GM20000 (cell line): Measurements from ENCODE around the gene B3GNT2.

Experiments used
- DNase-seq: peaks from one replicate; pipeline ENCODE4 v3.0.0; 2012; ENCODE audit warnings: low spot score
- TF ChIP-seq, protein P1 (sequence below): IDR thresholded peaks from 2 replicates; pipeline ENCODE4 v1.5.1; 2012; ENCODE audit warnings: mild to moderate bottlenecking, control low read depth; ENCODE audit errors: extremely low read depth, missing control alignments

The B3GNT2 gene

DNA sequence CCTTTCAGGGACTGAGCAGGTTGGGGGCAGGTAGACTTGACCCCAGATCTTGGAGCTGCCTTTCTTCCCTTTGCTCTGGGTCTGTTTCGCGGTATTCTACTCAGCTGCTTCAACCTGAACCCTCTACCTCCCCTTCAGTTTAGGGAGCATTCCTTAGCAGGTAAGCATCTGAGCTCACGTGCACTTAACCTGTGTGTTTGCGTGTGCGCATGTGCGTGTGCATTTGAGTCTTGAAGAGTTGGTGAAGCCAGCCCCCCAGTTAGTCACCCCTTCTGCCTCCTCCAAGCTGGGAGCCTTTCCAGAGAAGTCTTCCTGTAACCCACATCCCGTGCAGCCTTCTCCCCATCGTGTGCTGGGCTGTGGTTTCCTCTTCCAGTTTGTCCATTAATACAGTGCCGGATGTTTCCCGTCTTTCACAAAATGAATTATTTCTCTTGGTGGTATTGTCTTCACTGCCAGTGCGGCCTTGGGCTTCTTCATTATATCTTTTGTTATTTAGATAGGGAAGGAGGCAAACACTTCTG lies 33.2 kb downstream of the B3GNT2 start:
- TF ChIP-seq, protein P1, sequence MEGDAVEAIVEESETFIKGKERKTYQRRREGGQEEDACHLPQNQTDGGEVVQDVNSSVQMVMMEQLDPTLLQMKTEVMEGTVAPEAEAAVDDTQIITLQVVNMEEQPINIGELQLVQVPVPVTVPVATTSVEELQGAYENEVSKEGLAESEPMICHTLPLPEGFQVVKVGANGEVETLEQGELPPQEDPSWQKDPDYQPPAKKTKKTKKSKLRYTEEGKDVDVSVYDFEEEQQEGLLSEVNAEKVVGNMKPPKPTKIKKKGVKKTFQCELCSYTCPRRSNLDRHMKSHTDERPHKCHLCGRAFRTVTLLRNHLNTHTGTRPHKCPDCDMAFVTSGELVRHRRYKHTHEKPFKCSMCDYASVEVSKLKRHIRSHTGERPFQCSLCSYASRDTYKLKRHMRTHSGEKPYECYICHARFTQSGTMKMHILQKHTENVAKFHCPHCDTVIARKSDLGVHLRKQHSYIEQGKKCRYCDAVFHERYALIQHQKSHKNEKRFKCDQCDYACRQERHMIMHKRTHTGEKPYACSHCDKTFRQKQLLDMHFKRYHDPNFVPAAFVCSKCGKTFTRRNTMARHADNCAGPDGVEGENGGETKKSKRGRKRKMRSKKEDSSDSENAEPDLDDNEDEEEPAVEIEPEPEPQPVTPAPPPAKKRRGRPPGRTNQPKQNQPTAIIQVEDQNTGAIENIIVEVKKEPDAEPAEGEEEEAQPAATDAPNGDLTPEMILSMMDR: no peak
- DNase-seq: no peak

DNA sequence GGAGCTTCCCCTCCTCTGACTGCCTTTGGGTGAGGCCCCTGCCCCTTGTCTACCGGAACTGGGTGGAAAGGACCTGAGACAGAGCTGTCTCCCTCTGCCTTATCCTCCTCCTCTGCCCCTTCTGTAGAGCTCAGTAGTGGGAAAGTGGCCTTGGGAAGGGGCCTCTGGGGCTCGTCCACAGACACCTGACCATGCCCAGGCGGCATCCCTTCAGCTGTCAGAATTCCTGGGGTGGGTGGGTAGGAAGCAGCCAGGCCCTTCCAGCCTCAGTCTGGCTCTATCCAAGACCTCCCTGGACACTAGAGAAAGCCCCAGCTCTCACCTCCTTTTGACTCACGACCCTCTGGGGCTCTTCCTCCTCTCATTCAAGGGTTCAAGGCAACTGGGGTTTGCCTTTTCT lies 35.6 kb downstream of the B3GNT2 start:
- TF ChIP-seq, protein P1: no peak
- DNase-seq: no peak

DNA sequence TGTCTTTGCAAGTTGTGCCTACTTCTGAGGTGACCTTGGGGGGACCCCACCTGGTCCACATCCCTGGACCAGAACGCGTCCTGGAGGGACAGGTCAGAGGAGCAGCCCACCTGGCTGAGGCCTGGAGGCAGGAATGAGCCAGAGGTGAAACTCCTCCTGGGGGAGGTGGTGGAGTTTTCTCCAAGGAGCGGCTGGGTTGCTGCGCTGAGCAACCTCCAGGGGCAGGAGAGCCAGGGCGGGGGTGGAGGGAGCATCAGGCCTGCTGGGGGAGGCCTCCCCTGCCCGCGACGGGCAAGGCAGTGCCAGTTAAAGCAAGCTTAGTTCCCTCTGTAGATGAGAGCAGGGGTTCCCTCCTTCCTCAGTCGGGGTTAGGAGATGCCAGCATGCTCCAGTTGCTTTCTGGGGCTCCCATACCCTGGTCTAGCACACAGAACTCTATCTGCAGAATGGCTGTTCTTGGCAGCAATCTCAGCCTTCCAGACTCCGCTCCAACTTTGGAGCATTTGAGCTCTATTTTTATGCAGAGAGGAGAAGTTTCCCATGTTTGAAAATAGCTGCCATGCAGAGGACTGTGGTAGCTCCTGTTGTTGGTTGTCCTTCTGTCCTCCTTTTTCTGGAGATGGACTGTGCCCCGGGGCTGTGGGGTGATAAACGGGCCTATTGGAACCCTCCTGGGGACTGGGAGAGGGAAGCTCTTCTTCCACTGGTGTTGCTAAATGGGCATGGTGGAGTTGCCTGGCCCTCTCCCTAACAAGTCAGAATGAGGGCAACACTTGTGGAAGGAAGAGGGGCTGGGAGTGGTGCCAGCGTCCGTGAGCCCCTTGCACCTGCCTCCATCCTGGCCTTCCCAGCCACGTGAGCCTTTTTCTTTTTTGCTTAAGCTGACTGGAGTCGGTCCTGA lies 39.1 kb downstream of the B3GNT2 start:
- DNase-seq: no peak
- TF ChIP-seq, protein P1: no peak

DNA sequence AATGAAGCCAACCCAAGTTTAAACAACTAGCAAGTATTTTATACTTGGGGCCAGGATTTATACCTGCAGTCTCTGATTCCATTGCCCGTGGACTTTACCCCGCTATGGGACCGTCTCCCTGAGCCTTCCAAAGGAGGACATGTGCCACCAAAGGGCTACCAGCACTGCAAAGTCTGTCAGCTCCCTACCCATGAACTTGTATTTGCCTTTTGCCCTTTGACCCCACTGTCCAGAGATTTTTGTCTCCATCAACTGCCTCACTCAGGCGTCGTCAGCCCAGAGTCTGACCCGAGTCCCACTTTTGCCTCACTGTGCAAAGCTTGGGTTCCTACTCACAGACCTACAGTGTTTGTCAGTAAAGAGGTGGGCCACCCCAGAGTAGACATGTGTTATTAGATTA lies 40.6 kb downstream of the B3GNT2 start:
- TF ChIP-seq, protein P1: no peak
- DNase-seq: no peak

GRCh38 chr2:62238236-62238635 lies 42.3 kb downstream of the B3GNT2 start:
- TF ChIP-seq, protein P1: no peak
- no peak for DNase-seq

DNA sequence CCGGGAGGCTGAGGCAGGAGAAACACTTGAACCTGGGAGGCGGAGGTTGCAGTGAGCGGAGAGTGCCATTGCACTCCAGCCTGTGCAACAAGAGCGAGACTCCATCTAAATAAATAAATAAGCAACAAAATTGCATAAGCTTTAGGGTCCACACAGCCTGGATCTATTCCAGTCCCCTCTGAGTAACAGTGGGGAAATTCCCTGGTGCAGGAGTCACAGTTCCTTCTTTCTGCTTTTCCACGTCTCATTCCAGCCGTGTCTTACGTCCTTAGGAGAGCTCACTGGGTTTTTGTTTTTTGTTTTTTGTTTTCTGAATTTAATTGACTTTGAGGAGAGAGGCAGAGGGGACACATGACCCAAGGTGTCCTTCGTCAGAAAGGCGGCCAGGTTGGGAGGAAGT lies 44.6 kb downstream of the B3GNT2 start:
- TF ChIP-seq, protein P1: no peak
- DNase-seq: no peak

GRCh38 chr2:62243983-62244382 lies 48.1 kb downstream of the B3GNT2 start:
- no peak for DNase-seq
- TF ChIP-seq, protein P1: no peak
